SK-N-SH (cell line): ENCODE measurements around the gene ASAP2.

ENCODE experiments used
- CHD2 ChIP-seq: fragments of 150-350 bp; IDR thresholded peaks from 2 replicates; pipeline ENCODE4 v1.6.1; 2018; ENCODE audit warnings: low read length; ENCODE audit not compliant: partially characterized antibody
- EZH2phosphoT487 ChIP-seq: fragments of 200-600 bp; sonication (generic); IDR thresholded peaks from 2 replicates; pipeline ENCODE4 v1.6.1; 2017; ENCODE audit warnings: low read depth, mixed run types, mild to moderate bottlenecking, antibody characterized with exemption, moderate library complexity, borderline replicate concordance
- FOXM1 ChIP-seq: IDR thresholded peaks from 2 replicates; pipeline ENCODE4 v1.4.0; 2012; ENCODE audit warnings: low read depth, mild to moderate bottlenecking
- GABPA ChIP-seq: IDR thresholded peaks from 2 replicates; pipeline ENCODE4 v1.4.0; 2012; ENCODE audit warnings: low read depth, mild to moderate bottlenecking
- NRF1 ChIP-seq: IDR thresholded peaks from 2 replicates; pipeline ENCODE4 v1.6.1; 2012; ENCODE audit warnings: low read depth, mild to moderate bottlenecking, low read length
- POLR2AphosphoS5 ChIP-seq: IDR thresholded peaks from 2 replicates; pipeline ENCODE4 v1.6.1; 2012; ENCODE audit warnings: low read depth, low read length
- RXRA ChIP-seq: IDR thresholded peaks from 2 replicates; pipeline ENCODE4 v1.4.0; 2012; ENCODE audit warnings: low read depth, mild to moderate bottlenecking, borderline replicate concordance
- TF ChIP-seq, protein P1 (sequence below): fragments of 200-600 bp; sonication (generic); IDR thresholded peaks from 2 replicates; pipeline ENCODE4 v1.6.1; 2017; ENCODE audit warnings: antibody characterized with exemption, mild to moderate bottlenecking, moderate library complexity
- TF ChIP-seq, protein P2 (sequence below): IDR thresholded peaks from 2 replicates; pipeline ENCODE4; 2012

DNA sequence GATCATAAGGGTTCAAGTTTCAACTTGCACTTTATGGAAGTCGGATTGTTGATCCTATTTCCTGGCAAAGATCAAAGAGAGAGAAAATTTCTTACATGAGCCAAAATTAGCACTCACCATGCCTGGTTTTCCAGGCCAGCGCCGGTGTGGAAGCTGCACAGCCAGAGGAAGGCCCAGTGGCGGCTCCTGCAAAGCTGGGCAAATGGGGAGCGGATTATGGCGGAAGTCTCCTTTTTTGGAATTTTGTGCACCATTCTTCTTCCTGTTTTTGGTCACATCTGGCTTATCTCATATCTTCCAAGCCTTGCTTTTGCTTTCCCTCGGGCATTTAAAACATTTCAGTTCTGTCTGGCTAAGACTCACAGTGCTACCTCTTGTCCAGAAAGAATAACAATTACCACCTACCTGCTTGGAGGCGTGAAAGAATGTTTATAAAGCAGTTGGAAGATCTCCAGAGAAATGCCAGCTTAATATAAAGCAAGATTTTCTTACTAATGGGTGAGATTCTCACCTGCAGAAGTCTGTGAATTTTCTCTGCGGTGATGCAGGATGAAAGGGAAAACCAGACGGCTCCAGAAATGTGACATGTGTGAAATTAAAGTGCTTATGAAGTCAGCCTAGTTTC, 94.3 kb downstream of the ASAP2 start:
- TF ChIP-seq, protein P1, sequence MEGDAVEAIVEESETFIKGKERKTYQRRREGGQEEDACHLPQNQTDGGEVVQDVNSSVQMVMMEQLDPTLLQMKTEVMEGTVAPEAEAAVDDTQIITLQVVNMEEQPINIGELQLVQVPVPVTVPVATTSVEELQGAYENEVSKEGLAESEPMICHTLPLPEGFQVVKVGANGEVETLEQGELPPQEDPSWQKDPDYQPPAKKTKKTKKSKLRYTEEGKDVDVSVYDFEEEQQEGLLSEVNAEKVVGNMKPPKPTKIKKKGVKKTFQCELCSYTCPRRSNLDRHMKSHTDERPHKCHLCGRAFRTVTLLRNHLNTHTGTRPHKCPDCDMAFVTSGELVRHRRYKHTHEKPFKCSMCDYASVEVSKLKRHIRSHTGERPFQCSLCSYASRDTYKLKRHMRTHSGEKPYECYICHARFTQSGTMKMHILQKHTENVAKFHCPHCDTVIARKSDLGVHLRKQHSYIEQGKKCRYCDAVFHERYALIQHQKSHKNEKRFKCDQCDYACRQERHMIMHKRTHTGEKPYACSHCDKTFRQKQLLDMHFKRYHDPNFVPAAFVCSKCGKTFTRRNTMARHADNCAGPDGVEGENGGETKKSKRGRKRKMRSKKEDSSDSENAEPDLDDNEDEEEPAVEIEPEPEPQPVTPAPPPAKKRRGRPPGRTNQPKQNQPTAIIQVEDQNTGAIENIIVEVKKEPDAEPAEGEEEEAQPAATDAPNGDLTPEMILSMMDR: no peak
- no peak for TF ChIP-seq RXRA
- no peak for TF ChIP-seq EZH2phosphoT487
- no peak for TF ChIP-seq POLR2AphosphoS5
- no peak for TF ChIP-seq NRF1
- TF ChIP-seq CHD2: no peak
- no peak for TF ChIP-seq FOXM1
- no peak for TF ChIP-seq GABPA
- TF ChIP-seq, protein P2, sequence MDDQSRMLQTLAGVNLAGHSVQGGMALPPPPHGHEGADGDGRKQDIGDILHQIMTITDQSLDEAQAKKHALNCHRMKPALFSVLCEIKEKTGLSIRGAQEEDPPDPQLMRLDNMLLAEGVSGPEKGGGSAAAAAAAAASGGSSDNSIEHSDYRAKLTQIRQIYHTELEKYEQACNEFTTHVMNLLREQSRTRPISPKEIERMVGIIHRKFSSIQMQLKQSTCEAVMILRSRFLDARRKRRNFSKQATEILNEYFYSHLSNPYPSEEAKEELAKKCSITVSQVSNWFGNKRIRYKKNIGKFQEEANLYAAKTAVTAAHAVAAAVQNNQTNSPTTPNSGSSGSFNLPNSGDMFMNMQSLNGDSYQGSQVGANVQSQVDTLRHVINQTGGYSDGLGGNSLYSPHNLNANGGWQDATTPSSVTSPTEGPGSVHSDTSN: no peak
